Ovary (tissue), 9 donors: ENCODE results near the gene TRIM21. TPM values are rescaled to one million over a fixed set of nuclear protein-coding genes. Genes with fewer than 3 reads are reported as not detected.
A peak's percentile ranks its signal among the peaks of the same experiment; 100 is the strongest.
"Not testable (repeated sequence)": the region's sequence is repeated elsewhere in the genome, so short reads cannot be mapped to it uniquely, and the experiment has no call there.

Source experiments
- DNase-seq, 5 donors: peaks; one replicate each; pipeline ENCODE4 v3.0.0-alpha.2; 2019 to 2020
- H3K27ac ChIP-seq, 2 donors: fragments of 200-600 bp; one replicate each; pipeline versions ENCODE4 v1.5.1 to v1.8.0; 2019 to 2022
- H3K27me3 ChIP-seq: fragments of 200-600 bp; one replicate; pipeline ENCODE4 v1.8.0; 2022
- H3K36me3 ChIP-seq: fragments of 200-600 bp; sonication (generic); one replicate; pipeline ENCODE4 v1.5.1; 2019
- H3K4me1 ChIP-seq: one replicate; pipeline ENCODE4 v1.8.1; 2013; ENCODE audit warnings: mild to moderate bottlenecking, moderate library complexity; ENCODE audit not compliant: insufficient read depth
- H3K4me3 ChIP-seq: fragments of 200-600 bp; sonication (generic); one replicate; pipeline ENCODE4 v1.5.1; 2017
- H3K9me3 ChIP-seq, 2 donors: fragments of 200-600 bp in 1 of 2; sonication (generic) in 1 of 2; one replicate each; pipeline versions ENCODE4 v1.5.1 to v1.8.1; 2013 to 2019; ENCODE audit warnings: mild to moderate bottlenecking in 1 of 2, moderate library complexity in 1 of 2
- CTCF ChIP-seq, 3 donors: fragments of 450-650 bp in 2 of 3; fragments of 200-600 bp in 1 of 3; IDR thresholded peaks; one replicate each; pipeline versions ENCODE4 v1.5.1 to v1.8.0; 2016 to 2022; ENCODE audit warnings: antibody characterized with exemption in 3 of 3, mild to moderate bottlenecking in 1 of 3
- EP300 ChIP-seq: sonication (generic); formaldehyde crosslinking; IDR thresholded peaks from one replicate; pipeline ENCODE4 v1.6.1; 2017; ENCODE audit warnings: antibody characterized with exemption
- POLR2A ChIP-seq: fragments of 450-650 bp; IDR thresholded peaks from one replicate; pipeline ENCODE4 v1.6.1; 2017; ENCODE audit warnings: antibody characterized with exemption, mild to moderate bottlenecking, moderate library complexity
- WGBS, 3 donors: extraction: QIAGEN DNeasy Blood & Tissue Kit in 1 of 3; methylation state at CpG; one replicate each; pipeline versions ENCODE4 v1.1.5 to v1.1.7; 2013 to 2017; 5-methylcytosine and 5-hydroxymethylcytosine counted together
- intact Hi-C, 4 donors: fragments of 100-400 bp; cut with DNase I; formaldehyde crosslinking; loops; one replicate each; pipeline versions ENCODE4 v1.11.0 to v1.15.1; 2022 to 2023
- polyA plus RNA-seq, 2 donors: library from polyadenylated mRNA; stranded (reverse); fragments of 200-250 nt in 1 of 2; fragments of 350-450 nt in 1 of 2; fragmentation: Illumina TruSeq in 1 of 2; extraction: RNeasy Lipid Tissue Mini Kit (QIAGEN cat#74804) in 1 of 2; gene quantifications; one replicate each; pipeline ENCODE4 v1.2.3, GENCODE V29; 2013 to 2014
- total RNA-seq, 7 donors: library from RNA; depleted of rRNA in 2 of 7; stranded (reverse); fragments of >200 nt in 2 of 7; fragmentation: NEBNext Ultra II Directional in 3 of 7; extraction: Animal tissue kit (Norgen Biotek cat#: 25700) in 3 of 7; gene quantifications; one replicate each; pipeline versions ENCODE4 v1.1.0 to v1.2.4, GENCODE V29; 2016 to 2023
- donor health status: DM: no; HTN: no; CAD: no; lungs with moderate emphysema.
- donor health status: DM: no; HTN: no; CAD: no.
- donor health status: Bipolar disorder and iron deficiency.
- donor health status: DM: yes; HTN: yes; CAD: no.
- donor health status: DM: no; HTN: no; CAD: no.
- donor health status: DM: yes; HTN: yes; CAD: no.

Gene TRIM21
- total and polyA plus RNA-seq, 9 donors, result 13.2 to 51.9 (median 21.1) TPM

- intact Hi-C loops, result no loop called here
- 75 to 90% (median 80%) methylated on average over 8 of the region's 8 CpGs for WGBS, 3 donors
- H3K27ac ChIP-seq, result no peak overlapping the region
- TF ChIP-seq CTCF (IDR thresholded peaks at IDR 0.05) (no peak), EP300 (no peak), POLR2A (no peak)
- no peaks in the 10 kb centered on the region for H3K27me3 ChIP-seq
- H3K36me3 ChIP-seq, result no peaks in the 10 kb centered on the region
- no peaks in the 10 kb centered on the region for H3K9me3 ChIP-seq
- H3K4me1 ChIP-seq, result no peaks in the 10 kb centered on the region
- DNase-seq, result no peak
- H3K4me3 ChIP-seq, result no peak overlapping the region
Measured at GRCh38 chr11:4418403-4418802, 24.9 kb upstream of the TRIM21 start.

- no peaks in the 10 kb centered on the region for H3K4me1 ChIP-seq
- H3K4me3 ChIP-seq, result no peak overlapping the region
- H3K27ac ChIP-seq, result no peak overlapping the region
- H3K36me3 ChIP-seq, result no peaks in the 10 kb centered on the region
- 16 to 41% (median 35%) methylated on average over 1 of the region's 1 CpG for WGBS, 3 donors
- H3K27me3 ChIP-seq, result no peaks in the 10 kb centered on the region
- intact Hi-C loops, result no loop called here
- no peaks in the 10 kb centered on the region for H3K9me3 ChIP-seq
- TF ChIP-seq POLR2A, result no peak
- no peak for DNase-seq
Measured at GRCh38 chr11:4416816-4417215, 23.3 kb upstream of the TRIM21 start.

GRCh38 chr11:4416306-4416705 is 22.8 kb upstream of the TRIM21 start:
- Histone ChIP-seq H3K9me3 (no peaks in the 10 kb centered on the region), H3K4me3 (no peak overlapping the region), H3K4me1 (no peaks in the 10 kb centered on the region), H3K27ac (no peak overlapping the region), H3K27me3 (no peaks in the 10 kb centered on the region), H3K36me3 (no peaks in the 10 kb centered on the region)
- TF ChIP-seq CTCF (IDR thresholded peaks at IDR 0.05) (no peak), EP300 (no peak), POLR2A (no peak)
- no peak for DNase-seq
- intact Hi-C loops, result no loop called here
- WGBS, 3 donors, result 36 to 61% (median 39%) methylated on average over 1 of the region's 1 CpG

- H3K27me3 ChIP-seq, H3K4me3 ChIP-seq, H3K9me3 ChIP-seq, H3K4me1 ChIP-seq, DNase-seq, intact Hi-C loops, H3K27ac ChIP-seq, H3K36me3 ChIP-seq: not testable (repeated sequence)
- WGBS, 3 donors, result 83 to 89% (median 86%) methylated on average over 6 of the region's 6 CpGs
Measured at GRCh38 chr11:4406206-4406605, 12.7 kb upstream of the TRIM21 start.

- no peaks in the 10 kb centered on the region for H3K27me3 ChIP-seq
- H3K36me3 ChIP-seq, result no peaks in the 10 kb centered on the region
- peaks cover 3% of the 10 kb centered on the region for H3K4me1 ChIP-seq
- no peak for DNase-seq
- WGBS, 3 donors, result 16 to 17% (median 16%) methylated on average over 11 of the region's 11 CpGs
- H3K27ac ChIP-seq, result peak overlapping the region in 1 of 2 donors; percentile 67
- intact Hi-C loops, result no loop called here
- TF ChIP-seq POLR2A, result no peak
- no peak for TF ChIP-seq CTCF (IDR thresholded peaks at IDR 0.05)
- TF ChIP-seq EP300, result no peak
- H3K9me3 ChIP-seq, result no peaks in the 10 kb centered on the region
- peak overlapping the region; percentile 90 for H3K4me3 ChIP-seq
Measured at GRCh38 chr11:4393858-4394223, 339 bp upstream of the TRIM21 start.

- no peak for DNase-seq
- intact Hi-C loops, result no loop called here
- Histone ChIP-seq H3K4me1 (peaks cover 3% of the 10 kb centered on the region), H3K36me3 (no peaks in the 10 kb centered on the region), H3K27ac (no peak overlapping the region), H3K27me3 (no peaks in the 10 kb centered on the region), H3K4me3 (no peak overlapping the region), H3K9me3 (no peaks in the 10 kb centered on the region)
- 93 to 100% (median 94%) methylated on average over 2 of the region's 2 CpGs for WGBS, 3 donors
- TF ChIP-seq POLR2A (no peak), EP300 (no peak), CTCF (IDR thresholded peaks at IDR 0.05) (no peak)
Measured at GRCh38 chr11:4388221-4388620, 5.3 kb downstream of the TRIM21 start.
